SK-N-MC (cell line): ENCODE measurements around the gene MAP10.

ENCODE experiments used
- DNase-seq: peaks from one replicate; pipeline ENCODE4 v3.0.0-alpha.2; 2011; ENCODE audit warnings: low read depth, low spot score
- H3K27ac ChIP-seq: fragments of 200-600 bp; sonication (generic); 2 replicates; pipeline ENCODE4 v1.5.1; 2016; ENCODE audit warnings: mixed run types
- H3K36me3 ChIP-seq: fragments of 200-600 bp; sonication (generic); 2 replicates; pipeline ENCODE4 v1.6.1; 2017; ENCODE audit warnings: antibody characterized with exemption, low read length, mixed read lengths; ENCODE audit not compliant: insufficient read depth
- H3K4me3 ChIP-seq: fragments of 200-600 bp; sonication (generic); 2 replicates; pipeline ENCODE4 v1.5.1; 2016
- H3K9ac ChIP-seq: fragments of 200-600 bp; sonication (generic); 2 replicates; pipeline ENCODE4 v1.8.0; 2017; ENCODE audit warnings: mixed run types, mixed read lengths; ENCODE audit not compliant: insufficient read length
- H3K9me3 ChIP-seq: fragments of 200-600 bp; sonication (generic); 2 replicates; pipeline ENCODE4 v1.6.1; 2017; ENCODE audit warnings: low read depth, mild to moderate bottlenecking, antibody characterized with exemption, low read length, moderate library complexity, mixed read lengths
- EZH2 ChIP-seq: fragments of 200-600 bp; sonication (generic); IDR thresholded peaks from one replicate; pipeline ENCODE4 v1.6.1; 2017; ENCODE audit warnings: antibody characterized with exemption
- FOXP2 ChIP-seq: optimal IDR thresholded peaks from 2 replicates; pipeline ENCODE3; 2011; ENCODE audit warnings: mild to moderate bottlenecking, moderate library complexity; ENCODE audit not compliant: insufficient read depth; ENCODE audit errors: extremely low read length, control extremely low read depth
- POLR2AphosphoS5 ChIP-seq: IDR thresholded peaks from 2 replicates; pipeline ENCODE4 v1.6.1; 2012; ENCODE audit warnings: mild to moderate bottlenecking, low read depth, low read length, borderline replicate concordance

The MAP10 gene

DNA sequence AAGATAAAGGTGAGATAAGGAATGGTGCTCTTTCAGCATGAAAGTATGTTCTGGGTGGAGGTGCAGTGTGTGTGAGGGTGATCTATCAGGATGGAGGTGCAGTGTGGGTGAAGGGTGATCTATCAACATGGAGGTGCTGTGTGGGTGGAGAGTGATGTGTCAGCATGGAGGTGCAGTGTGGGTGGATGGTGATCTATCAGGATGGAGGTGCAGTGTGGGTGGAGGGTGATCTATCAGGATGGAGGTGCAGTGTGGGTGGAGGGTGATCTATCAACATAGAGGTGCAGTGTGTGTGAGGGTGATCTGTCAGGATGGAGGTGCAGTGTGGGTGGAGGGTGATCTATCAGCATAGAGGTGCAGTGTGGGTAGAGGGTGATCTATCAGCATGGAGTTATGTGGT is 12.3 kb upstream of the MAP10 start:
- no peak overlapping the region for H3K9ac ChIP-seq
- DNase-seq, result no peak
- H3K27ac ChIP-seq, result peak overlapping the region; percentile 94; the same call in 1 of the 2 replicates
- no peak overlapping the region for H3K4me3 ChIP-seq
- no peaks in the 10 kb centered on the region for H3K36me3 ChIP-seq
- no peaks in the 10 kb centered on the region for H3K9me3 ChIP-seq
- TF ChIP-seq POLR2AphosphoS5 (no peak), EZH2 (no peak), FOXP2 (no peak)

GRCh38 chr1:232793944-232794343 is 11.3 kb upstream of the MAP10 start:
- TF ChIP-seq FOXP2, result peak; percentile 81
- TF ChIP-seq POLR2AphosphoS5, result peak; percentile 63; the same call in 1 of the 2 replicates
- no peak for TF ChIP-seq EZH2
- Histone ChIP-seq H3K9me3 (no peaks in the 10 kb centered on the region), H3K9ac (no peak overlapping the region), H3K27ac (peak overlapping the region; percentile 94), H3K4me3 (peak overlapping the region; percentile 64), H3K36me3 (no peaks in the 10 kb centered on the region)
- peak; percentile 87 for DNase-seq

DNA sequence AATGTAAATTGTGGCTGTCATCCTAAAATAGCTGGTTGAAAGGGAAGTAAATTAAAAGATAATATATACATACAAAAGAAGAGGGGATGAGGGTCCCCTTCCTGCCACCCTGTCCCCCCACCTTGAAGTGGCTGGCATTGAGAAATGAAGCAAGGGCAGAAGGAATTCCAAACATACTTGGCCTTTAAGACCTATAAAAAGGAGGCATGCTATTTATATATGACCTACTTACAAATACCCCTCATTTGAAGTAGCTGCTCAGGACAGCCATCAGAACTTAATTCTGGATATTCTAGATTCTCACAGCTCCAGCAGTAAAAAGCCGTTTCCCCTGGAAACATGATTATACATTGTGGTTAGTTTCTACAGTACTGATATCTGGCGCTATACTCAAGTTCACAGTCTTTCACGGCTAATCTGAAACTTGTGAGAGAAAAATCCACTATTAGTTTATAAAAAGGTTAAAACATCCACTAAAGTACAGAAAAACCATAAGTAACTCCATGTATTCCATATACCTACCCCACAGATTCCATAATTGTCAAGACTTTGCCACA is 9.6 kb upstream of the MAP10 start:
- Histone ChIP-seq H3K9me3 (no peaks in the 10 kb centered on the region), H3K36me3 (no peaks in the 10 kb centered on the region), H3K27ac (peak overlapping the region; percentile 94), H3K4me3 (peak overlapping the region; percentile 64), H3K9ac (peak overlapping the region; percentile 26)
- TF ChIP-seq EZH2 (no peak), FOXP2 (no peak), POLR2AphosphoS5 (no peak)
- no peak for DNase-seq

GRCh38 chr1:232797856-232798510 is 7.2 kb upstream of the MAP10 start:
- Histone ChIP-seq H3K9ac (no peak overlapping the region), H3K27ac (peak overlapping the region; percentile 66; the same call in 1 of the 2 replicates), H3K4me3 (peak overlapping the region; percentile 30; the same call in 1 of the 2 replicates), H3K9me3 (no peaks in the 10 kb centered on the region), H3K36me3 (no peaks in the 10 kb centered on the region)
- no peak for TF ChIP-seq EZH2
- no peak for TF ChIP-seq POLR2AphosphoS5
- TF ChIP-seq FOXP2, result no peak
- no peak for DNase-seq

- Histone ChIP-seq H3K4me3 (no peak overlapping the region), H3K9me3 (no peaks in the 10 kb centered on the region), H3K27ac (no peak overlapping the region), H3K9ac (no peak overlapping the region), H3K36me3 (no peaks in the 10 kb centered on the region)
- DNase-seq, result no peak
- TF ChIP-seq FOXP2 (no peak), EZH2 (no peak), POLR2AphosphoS5 (no peak)
Observed at GRCh38 chr1:232798920-232799319, 6.3 kb upstream of the MAP10 start.

GRCh38 chr1:232806186-232806510 is 932 bp downstream of the MAP10 start:
- TF ChIP-seq FOXP2 (no peak), EZH2 (no peak), POLR2AphosphoS5 (no peak)
- Histone ChIP-seq H3K9me3 (no peaks in the 10 kb centered on the region), H3K36me3 (no peaks in the 10 kb centered on the region), H3K4me3 (no peak overlapping the region), H3K27ac (no peak overlapping the region), H3K9ac (no peak overlapping the region)
- DNase-seq, result no peak

DNA sequence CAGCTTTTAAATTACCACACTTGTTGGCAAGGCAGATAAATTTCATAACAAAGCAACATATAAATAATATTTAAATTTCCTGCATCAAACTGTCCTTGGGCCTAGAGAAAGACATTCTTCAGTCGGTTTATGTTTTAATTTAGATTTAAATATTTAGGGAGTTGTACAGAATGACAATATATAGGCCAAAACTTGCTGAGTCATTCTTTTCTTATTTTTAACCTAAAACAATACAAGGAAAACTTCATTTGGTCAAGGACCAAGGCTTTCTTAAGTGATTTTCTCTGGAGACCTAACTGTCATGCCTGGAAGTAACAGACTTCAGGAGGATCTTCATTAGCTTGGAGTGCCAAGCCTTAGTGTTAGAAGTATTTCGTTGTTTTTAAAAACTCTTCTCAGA is 5.6 kb downstream of the MAP10 start:
- H3K9me3 ChIP-seq, result no peaks in the 10 kb centered on the region
- no peak for DNase-seq
- H3K4me3 ChIP-seq, result no peak overlapping the region
- H3K27ac ChIP-seq, result no peak overlapping the region
- no peaks in the 10 kb centered on the region for H3K36me3 ChIP-seq
- no peak overlapping the region for H3K9ac ChIP-seq
- TF ChIP-seq POLR2AphosphoS5 (no peak), FOXP2 (no peak), EZH2 (no peak)

DNA sequence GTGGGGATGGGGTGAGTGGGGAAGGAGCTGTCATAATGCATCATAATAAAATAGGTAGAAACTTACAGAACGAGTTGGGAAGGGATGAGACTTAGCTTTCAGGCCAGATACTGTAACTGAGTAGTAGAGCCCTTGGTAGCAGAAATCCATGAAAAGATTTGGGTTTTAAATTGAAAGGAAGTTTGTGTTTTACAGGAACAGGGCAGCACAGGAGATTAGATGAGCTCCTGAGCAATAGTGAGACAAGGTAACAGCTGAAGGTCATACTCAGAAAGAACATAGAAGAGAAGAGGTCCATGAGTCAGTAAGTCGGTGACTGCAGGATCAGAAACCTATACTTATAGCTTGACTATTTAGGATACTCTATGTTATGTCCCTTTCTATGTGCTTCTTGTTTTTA is 7.3 kb downstream of the MAP10 start:
- Histone ChIP-seq H3K9ac (no peak overlapping the region), H3K27ac (no peak overlapping the region), H3K36me3 (no peaks in the 10 kb centered on the region), H3K4me3 (no peak overlapping the region), H3K9me3 (no peaks in the 10 kb centered on the region)
- no peak for DNase-seq
- TF ChIP-seq EZH2 (no peak), POLR2AphosphoS5 (no peak), FOXP2 (no peak)
